Uterus (tissue), 4 donors: ENCODE results near the gene SAMD3. TPM values are rescaled to one million over a fixed set of nuclear protein-coding genes. Genes with fewer than 3 reads are reported as not detected.

Experiments
- DNase-seq, 2 donors: peaks; one replicate each; pipeline ENCODE4 v3.0.0-alpha.2; 2019 to 2020
- H3K27ac ChIP-seq, 2 donors: fragments of 200-600 bp; sonication (generic); 1 replicate in 1 of 2; 2 replicates in 1 of 2; pipeline ENCODE4 v1.5.1; 2016 to 2018
- H3K27me3 ChIP-seq, 2 donors: fragments of 200-600 bp; sonication (generic); one replicate each; pipeline ENCODE4 v1.5.1; 2018 to 2019; ENCODE audit warnings: control low read depth in 1 of 2
- H3K36me3 ChIP-seq, 2 donors: fragments of 200-600 bp; sonication (generic); one replicate each; pipeline ENCODE4 v1.5.1; 2019; ENCODE audit warnings: control low read depth in 1 of 2
- H3K4me1 ChIP-seq, 2 donors: fragments of 200-600 bp; sonication (generic); one replicate each; pipeline ENCODE4 v1.5.1; 2018 to 2019; ENCODE audit warnings: control low read depth in 1 of 2
- H3K4me3 ChIP-seq, 2 donors: fragments of 200-600 bp; sonication (generic); 1 replicate in 1 of 2; 2 replicates in 1 of 2; pipeline ENCODE4 v1.5.1; 2018 to 2019; ENCODE audit warnings: mild to moderate bottlenecking in 1 of 2
- H3K9me3 ChIP-seq, 2 donors: fragments of 200-600 bp; sonication (generic); one replicate each; pipeline ENCODE4 v1.5.1; 2019; ENCODE audit warnings: control low read depth in 1 of 2
- CTCF ChIP-seq, 4 experiments: fragments of 200-600 bp in 2 of 4; fragments of 450-650 bp in 2 of 4; sonication (generic) in 2 of 4; IDR thresholded peaks; one replicate each; pipeline ENCODE4 v1.5.1; 2016 to 2019; ENCODE audit warnings: antibody characterized with exemption in 4 of 4, mild to moderate bottlenecking in 2 of 4, moderate library complexity in 1 of 4
- POLR2A ChIP-seq, 2 donors: fragments of 450-650 bp; IDR thresholded peaks; one replicate each; pipeline ENCODE4 v1.6.1; 2016; ENCODE audit warnings: antibody characterized with exemption in 2 of 2, mild to moderate bottlenecking in 1 of 2, moderate library complexity in 1 of 2
- intact Hi-C: fragments of 100-400 bp; cut with DNase I; formaldehyde crosslinking; loops from one replicate; pipeline ENCODE4 v1.15.1; 2023; ENCODE audit warnings: low total_unique reads
- total RNA-seq, 4 donors: library from RNA; depleted of rRNA in 3 of 4; stranded (reverse); fragments of >200 nt in 3 of 4; gene quantifications; one replicate each; pipeline versions ENCODE4 v1.1.0 to v1.2.4, GENCODE V29; 2014 to 2023
- donor health status: DM: yes; HTN: yes; CAD: no.

SAMD3 gene
- total RNA-seq, 4 donors from 2014 or later: 4.1 to 10.0 (median 4.5) TPM

- no peak overlapping the region for H3K4me3 ChIP-seq
- no peak for DNase-seq
- no peak overlapping the region for H3K27ac ChIP-seq
- H3K27me3 ChIP-seq: no peaks in the 10 kb centered on the region
- no peaks in the 10 kb centered on the region for H3K9me3 ChIP-seq
- no peaks in the 10 kb centered on the region for H3K36me3 ChIP-seq
- intact Hi-C loops: no loop called here
- no peaks in the 10 kb centered on the region for H3K4me1 ChIP-seq
- TF ChIP-seq CTCF (IDR thresholded peaks at IDR 0.05) (no peak), POLR2A (IDR thresholded peaks at IDR 0.05) (no peak)
Measured at GRCh38 chr6:130189531-130190397, 33.0 kb downstream of the SAMD3 start.

GRCh38 chr6:130188207-130188899 lies 34.4 kb downstream of the SAMD3 start:
- no peak for DNase-seq
- no peaks in the 10 kb centered on the region for H3K36me3 ChIP-seq
- H3K9me3 ChIP-seq: no peaks in the 10 kb centered on the region
- no peak for TF ChIP-seq CTCF (IDR thresholded peaks at IDR 0.05)
- TF ChIP-seq POLR2A (IDR thresholded peaks at IDR 0.05): no peak
- intact Hi-C loops: no loop called here
- H3K4me1 ChIP-seq: no peaks in the 10 kb centered on the region
- H3K27ac ChIP-seq: no peak overlapping the region
- H3K4me3 ChIP-seq: no peak overlapping the region
- no peaks in the 10 kb centered on the region for H3K27me3 ChIP-seq

- Histone ChIP-seq H3K4me1 (no peaks in the 10 kb centered on the region), H3K36me3 (no peaks in the 10 kb centered on the region), H3K27me3 (no peaks in the 10 kb centered on the region), H3K27ac (no peak overlapping the region), H3K9me3 (no peaks in the 10 kb centered on the region), H3K4me3 (no peak overlapping the region)
- DNase-seq: no peak
- intact Hi-C loops: no loop called here
- TF ChIP-seq CTCF (IDR thresholded peaks at IDR 0.05) (no peak), POLR2A (IDR thresholded peaks at IDR 0.05) (no peak)
Measured at GRCh38 chr6:130187335-130188206, 35.2 kb downstream of the SAMD3 start.

GRCh38 chr6:130185658-130186057 lies 37.1 kb downstream of the SAMD3 start:
- no peak for DNase-seq
- Histone ChIP-seq H3K27ac (no peak overlapping the region), H3K27me3 (no peaks in the 10 kb centered on the region), H3K9me3 (no peaks in the 10 kb centered on the region), H3K4me3 (no peak overlapping the region), H3K36me3 (no peaks in the 10 kb centered on the region), H3K4me1 (no peaks in the 10 kb centered on the region)
- TF ChIP-seq POLR2A (IDR thresholded peaks at IDR 0.05): no peak
- no peak for TF ChIP-seq CTCF (IDR thresholded peaks at IDR 0.05)
- intact Hi-C loops: no loop called here
